GM12873 (cell line): Measurements from ENCODE around the gene PIGP.

ENCODE experiments used
- TF ChIP-seq, protein P1 (sequence below): IDR thresholded peaks from 2 replicates; pipeline ENCODE4 v1.5.1; 2012; ENCODE audit warnings: low read depth, mild to moderate bottlenecking, moderate library complexity, low read length, control low read depth; ENCODE audit not compliant: insufficient read depth; ENCODE audit errors: missing control alignments

PIGP gene

DNA sequence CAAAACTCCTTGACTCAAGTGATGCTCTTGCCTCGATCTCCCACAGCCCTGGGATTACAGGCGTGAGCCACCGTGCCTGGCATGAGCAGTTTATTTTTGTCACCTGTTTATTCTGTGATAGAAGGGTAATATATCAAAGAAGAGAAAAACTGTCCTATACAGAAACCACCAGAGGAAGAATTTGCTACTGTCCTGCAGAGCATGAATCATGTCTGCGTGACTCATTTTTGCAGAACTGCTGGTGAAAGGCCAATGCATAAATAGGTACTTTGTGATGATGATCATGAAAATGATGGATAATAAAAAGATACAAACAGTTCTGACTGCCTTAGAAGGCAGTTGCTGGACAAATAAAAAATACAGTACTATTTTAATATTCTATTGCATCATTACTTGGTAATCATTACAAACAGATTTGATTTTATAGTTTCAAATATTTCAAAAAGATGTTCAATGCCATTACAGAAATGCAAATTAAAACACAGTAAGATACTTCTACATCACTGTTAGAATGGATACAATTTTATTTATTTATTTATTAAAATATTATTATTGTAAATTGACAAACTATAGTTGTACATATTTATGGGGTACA is 39.9 kb downstream of the PIGP start:
- TF ChIP-seq, protein P1, sequence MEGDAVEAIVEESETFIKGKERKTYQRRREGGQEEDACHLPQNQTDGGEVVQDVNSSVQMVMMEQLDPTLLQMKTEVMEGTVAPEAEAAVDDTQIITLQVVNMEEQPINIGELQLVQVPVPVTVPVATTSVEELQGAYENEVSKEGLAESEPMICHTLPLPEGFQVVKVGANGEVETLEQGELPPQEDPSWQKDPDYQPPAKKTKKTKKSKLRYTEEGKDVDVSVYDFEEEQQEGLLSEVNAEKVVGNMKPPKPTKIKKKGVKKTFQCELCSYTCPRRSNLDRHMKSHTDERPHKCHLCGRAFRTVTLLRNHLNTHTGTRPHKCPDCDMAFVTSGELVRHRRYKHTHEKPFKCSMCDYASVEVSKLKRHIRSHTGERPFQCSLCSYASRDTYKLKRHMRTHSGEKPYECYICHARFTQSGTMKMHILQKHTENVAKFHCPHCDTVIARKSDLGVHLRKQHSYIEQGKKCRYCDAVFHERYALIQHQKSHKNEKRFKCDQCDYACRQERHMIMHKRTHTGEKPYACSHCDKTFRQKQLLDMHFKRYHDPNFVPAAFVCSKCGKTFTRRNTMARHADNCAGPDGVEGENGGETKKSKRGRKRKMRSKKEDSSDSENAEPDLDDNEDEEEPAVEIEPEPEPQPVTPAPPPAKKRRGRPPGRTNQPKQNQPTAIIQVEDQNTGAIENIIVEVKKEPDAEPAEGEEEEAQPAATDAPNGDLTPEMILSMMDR, result no peak

DNA sequence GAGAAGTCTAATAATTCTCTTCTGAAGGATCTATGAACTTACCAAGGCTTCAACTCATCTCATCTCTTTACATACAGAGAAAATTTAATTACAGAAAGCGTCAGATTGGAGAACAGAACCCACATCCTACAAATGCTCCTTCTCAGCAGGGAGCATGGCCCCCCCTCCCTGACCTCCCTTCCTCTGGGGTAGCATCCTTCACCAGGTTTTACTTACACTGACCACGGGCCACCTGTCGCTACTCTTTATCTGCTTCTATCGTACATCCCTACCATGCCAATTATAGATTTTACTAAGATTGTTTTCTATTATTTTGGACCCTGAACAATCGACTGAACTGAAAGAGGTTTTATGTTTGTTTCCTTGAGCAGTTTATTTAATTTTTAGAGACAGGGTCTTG is 40.6 kb downstream of the PIGP start:
- TF ChIP-seq, protein P1, result no peak

DNA sequence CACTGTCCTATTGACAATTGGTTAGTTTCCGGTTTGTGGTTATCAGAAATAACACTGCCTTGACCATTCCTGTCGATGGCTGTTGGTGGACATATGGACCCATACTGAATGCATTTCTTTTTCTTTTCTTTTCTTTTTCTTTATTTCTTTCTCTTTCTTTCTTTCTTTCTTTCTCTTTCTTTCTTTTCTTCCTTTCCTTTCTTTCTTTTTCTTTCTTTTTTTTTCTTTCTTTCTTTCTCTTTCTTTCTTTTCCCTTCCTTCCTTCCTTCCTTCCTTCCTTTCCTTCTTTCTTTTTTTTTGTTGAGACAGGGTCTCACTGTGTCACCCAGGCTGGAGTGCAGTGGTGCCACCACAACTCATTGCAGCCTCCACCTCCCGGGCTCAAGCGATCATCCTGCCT is 42.0 kb downstream of the PIGP start:
- TF ChIP-seq, protein P1, result no peak

DNA sequence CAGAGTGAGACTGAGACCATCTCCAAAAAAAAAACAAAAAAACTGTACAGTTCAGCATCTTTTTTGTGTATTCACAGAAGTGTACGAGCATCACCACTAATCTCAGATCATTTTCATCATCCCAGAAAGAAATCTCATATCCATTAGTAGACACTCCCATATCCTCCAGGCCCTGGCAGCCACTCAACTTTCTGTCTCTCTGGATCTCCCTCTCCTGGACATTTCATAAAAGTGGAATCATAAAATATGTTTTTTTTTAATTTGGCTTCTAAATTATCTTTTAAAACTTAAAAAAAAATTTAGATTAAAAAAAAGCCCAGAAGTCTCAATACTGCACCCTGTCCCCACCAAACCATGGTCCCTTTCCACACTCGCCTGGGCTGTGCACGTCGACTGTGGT is 44.3 kb downstream of the PIGP start:
- TF ChIP-seq, protein P1, result no peak

DNA sequence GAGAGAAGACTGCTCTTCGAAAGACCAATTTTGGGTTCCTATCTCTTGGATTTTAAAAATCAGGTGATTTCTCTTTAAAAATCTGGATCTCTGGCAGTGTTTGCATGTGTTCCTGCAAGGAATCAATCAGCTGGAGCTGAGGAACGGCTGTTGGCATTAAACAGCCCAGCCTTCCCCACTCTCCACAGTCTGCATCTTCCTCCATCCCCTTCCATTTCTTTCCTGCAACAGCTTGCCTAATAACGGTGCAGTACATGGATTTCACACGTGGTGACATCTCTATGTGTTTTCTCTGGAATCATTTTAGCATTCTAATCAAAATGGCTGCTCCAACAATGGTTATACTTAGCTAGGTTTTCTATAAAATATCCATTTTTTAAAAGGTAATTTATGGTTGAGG is 46.4 kb downstream of the PIGP start:
- TF ChIP-seq, protein P1, result no peak

DNA sequence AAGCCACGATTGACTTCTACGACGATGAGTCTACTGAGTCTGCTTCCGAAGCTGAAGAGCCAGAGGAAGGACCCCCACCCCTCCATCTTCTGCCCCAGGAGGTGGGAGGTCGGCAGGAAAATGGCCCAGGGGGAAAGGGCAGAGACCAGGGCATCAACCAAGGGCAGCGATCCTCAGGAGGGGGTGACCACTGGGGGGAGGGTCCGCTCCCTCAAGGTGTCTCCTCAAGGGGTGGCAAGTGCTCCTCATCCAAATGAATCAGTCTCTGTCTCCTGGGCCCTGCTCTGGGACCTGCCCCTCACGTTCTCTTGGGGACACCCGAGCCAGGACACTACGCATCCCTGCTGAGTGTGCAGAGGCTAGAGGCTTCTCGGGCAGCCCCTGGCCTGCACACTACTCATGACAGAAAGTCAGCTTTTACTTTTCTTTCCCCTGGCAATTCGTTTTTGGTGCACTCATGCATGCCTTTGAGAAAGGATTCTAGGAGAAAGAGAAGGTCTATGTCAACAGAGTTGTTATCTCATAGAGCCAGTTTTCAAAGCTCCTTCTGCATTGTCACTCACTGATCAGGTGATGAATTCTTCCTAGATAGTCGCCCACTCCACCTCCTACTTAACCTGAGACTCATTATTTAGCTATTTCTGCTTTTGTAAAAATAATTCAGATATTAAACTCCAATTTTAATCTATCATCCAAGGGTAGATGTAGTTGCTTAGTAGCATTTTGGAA is 54.8 kb downstream of the PIGP start:
- TF ChIP-seq, protein P1, result no peak
